Activated CD4-positive, CD25-positive, alpha-beta regulatory T cell (primary cell): Measurements from ENCODE around the gene DCHS2.

Source experiments
- DNase-seq, 4 experiments: peaks; one replicate each; lab custom pipeline; 2025; lab: John Stamatoyannopoulos, UW

Gene DCHS2

DNA sequence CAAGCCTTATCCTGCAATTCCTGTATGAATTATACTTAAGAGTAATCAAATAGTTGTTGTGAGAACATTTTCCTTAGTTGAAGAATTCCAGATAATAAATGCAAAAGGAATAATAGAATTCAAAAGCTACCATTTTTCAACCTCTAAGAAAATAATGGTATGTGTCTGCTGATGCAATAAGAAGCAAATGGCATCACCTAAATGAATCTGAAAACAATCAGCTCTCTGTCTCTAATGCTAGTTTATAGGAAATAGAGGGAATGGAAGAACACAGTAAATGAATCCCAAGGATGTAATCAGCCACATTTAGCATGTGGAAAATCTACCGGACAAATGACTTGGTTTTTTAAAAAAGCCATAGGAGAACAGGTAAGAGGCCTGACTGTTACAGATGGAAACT is 115.1 kb downstream of the DCHS2 start:
- DNase-seq, result no peak

GRCh38 chr4:154368060-154368459 is 123.5 kb downstream of the DCHS2 start:
- DNase-seq, result no peak

GRCh38 chr4:154367659-154368058 is 123.9 kb downstream of the DCHS2 start:
- DNase-seq, result no peak

DNA sequence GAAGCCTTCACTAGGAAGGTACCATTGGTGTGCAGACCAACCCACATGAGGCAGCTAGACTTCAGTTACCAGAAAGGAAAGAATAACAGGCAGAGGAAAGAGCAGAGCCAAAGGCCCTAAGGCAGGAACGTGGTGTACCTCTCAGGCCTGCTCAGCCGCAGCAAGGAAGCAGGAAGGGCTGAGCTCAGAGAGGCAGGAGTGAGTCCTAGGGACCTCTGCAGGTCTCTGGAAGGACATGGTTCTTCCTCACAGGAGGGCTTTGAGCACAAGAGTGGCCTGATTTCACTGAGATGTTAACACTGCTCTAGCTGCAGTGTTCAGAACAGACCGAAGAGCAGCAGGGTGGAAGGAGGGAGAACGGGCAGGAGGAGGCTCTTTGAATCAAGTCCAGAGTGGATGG is 124.6 kb downstream of the DCHS2 start:
- DNase-seq, result no peak

- DNase-seq, result no peak
Measured at GRCh38 chr4:154364066-154364845, 127.3 kb downstream of the DCHS2 start.

DNA sequence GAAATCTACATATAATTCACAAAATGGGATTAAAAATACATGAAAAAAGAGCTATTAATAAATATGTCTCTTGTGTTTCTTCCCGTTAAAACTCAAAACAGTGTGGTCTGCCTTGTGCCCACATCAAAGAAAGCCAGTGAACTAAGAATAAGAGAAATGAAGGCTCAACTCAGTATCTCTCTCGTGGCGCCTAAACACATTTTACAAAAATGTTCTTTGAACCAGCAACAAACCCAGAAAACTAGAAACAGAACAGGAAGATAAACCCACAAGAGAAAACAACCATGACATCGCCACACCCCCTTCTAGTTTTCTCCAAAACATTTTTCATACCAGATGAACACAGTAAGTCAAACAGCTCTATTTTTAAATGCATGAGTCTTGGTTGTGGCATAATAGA is 130.1 kb downstream of the DCHS2 start:
- no peak for DNase-seq

DNA sequence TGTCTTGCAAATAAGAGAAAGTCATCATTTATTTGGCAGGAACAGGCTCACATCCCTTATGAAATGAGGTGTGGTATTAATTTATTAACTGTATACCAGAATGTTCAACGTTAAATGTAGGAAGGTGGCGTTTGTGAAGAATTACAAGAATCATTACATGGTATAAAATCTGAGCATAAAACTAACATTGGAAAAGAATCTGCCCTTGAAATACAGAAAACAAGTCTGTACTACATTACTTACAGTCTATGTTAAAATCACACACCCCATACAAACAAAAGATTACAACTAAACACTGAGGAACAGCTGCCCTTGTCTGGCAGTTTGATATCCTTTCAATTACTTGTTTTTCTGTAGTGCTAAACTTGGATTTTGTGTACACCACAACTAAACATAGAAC is 131.1 kb downstream of the DCHS2 start:
- no peak for DNase-seq

- no peak for DNase-seq
Measured at GRCh38 chr4:154354883-154355282, 136.7 kb downstream of the DCHS2 start.

DNA sequence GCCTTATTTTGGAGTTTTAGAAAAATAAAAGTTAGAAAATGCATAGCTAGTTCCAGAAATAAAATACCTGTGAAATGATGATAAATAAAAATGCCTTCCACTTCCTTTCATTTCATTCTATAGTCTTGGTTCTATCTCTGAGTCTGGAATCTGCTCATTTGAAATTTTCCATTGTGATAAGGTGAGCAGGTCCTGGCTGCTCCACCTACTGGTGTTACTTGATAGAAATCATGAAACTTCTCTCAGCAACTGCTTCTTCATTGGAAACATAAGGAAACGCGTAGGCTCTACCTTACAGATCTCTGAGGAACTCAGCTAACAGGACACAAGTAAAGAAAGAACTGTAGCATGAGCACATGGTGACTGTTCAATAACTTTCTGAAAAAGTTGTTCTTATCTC is 141.8 kb downstream of the DCHS2 start:
- DNase-seq, result no peak

- DNase-seq, result no peak
Measured at GRCh38 chr4:154348657-154349056, 142.9 kb downstream of the DCHS2 start.

DNA sequence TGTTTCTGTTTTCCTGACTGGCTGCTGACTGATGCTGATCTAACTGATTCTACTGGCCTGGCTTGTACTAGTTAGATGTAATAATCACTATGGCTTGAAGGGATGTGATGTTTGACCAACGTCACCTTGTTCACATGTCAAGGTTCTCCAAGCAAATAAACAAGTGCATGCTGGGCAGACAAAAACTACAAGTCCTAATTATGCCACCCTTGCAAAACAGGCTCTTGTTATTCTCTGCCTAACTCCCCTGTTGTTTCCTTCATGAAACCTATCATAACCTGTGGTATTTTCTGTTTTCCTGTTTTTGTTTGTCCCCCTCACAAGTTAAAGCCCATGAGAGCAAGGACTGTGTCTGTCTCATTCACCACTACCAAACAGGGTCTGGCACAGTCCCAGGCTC is 146.2 kb downstream of the DCHS2 start:
- no peak for DNase-seq

GRCh38 chr4:154344686-154345085 is 146.9 kb downstream of the DCHS2 start:
- no peak for DNase-seq

DNA sequence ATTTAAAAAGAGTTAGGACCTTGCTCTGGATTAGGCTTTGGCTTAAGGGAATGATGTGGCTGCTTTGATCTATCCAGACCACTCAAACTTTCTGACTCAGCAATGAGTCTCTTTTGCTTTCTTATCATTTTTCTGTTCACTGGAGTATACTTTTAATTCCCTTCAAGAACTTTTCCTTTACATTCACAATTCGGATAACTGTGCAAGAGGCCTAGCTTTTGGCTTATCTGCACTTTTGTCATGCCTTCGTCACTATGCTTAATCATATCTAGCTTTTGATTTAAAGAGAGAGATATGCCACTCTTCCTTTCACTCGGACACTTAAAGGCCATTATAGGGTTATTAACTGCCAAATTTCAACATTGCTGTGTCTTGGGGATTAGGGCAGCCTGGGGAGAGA is 147.9 kb downstream of the DCHS2 start:
- no peak for DNase-seq

DNA sequence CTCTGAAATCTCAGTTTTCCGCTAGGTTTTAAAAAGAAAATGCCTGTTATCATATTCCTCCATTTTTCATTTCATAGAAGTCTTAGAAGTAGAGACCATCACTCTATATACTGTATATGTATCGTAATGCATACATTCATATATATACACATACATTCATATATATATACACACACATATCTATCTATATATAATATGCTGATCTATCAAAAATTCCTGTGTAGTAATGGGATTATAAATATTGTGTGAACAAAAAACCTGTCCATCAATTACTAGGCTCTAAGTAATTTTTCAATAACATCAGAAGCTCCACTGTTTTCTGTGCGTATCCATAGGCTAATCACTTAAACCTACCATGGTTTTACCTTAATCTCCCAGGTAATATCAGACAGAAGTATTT is 150.2 kb downstream of the DCHS2 start:
- no peak for DNase-seq

- DNase-seq, result no peak
Measured at GRCh38 chr4:154335588-154335987, 156.0 kb downstream of the DCHS2 start.

DNA sequence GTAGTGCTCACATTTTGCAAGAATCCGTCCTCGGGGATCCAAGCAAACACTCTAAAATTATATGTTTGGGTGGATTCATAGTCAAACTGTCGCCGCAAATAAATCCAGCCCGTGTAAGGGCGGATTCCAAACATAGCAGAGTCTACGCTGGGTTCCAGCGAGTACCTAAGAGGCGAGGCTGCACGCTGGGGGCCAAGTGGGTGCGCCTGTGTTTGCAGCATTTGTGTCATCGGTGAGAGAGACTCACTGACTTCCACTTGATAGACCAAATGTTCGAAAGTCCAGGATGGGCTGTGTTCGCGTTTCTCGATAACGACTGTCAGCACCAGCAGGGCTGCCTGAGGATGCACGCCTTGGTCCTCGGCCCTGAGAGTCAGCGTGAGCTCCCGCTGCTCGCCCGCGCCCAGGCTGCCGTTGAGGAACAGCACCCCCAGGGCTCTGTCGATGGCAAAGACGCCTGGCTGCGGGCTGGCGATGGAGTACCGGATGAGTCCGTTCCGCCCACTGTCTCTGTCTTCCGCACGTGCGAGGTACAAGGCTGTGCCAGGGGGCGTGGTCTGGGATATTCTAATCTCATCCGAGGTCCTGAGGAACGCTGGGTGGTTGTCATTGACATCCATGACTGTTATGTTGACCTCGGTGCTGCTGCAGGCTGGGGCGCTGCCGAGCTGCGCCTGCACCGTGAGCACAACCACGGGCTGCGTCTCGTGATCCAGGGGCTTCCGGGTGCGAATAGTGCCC is 158.7 kb downstream of the DCHS2 start:
- DNase-seq, result peak; percentile 3 to 21 (median 6)

DNA sequence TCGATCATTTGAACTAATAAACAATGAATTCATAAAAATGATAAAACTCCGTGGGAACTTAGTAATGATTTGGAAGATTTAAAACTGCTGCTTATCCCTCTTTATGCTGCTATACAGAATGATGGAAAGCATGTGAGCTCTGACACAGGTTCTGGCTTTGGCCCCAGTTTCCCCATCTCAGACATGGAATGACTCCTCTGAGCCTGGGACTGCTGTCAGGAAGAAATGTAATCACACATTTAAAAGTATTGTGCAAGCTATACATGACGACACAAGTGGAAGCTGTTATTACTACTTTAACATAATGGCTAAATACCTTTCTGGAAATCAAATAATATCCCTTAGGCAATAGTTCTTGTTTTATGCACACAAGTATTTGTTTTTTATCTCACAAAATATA is 161.7 kb downstream of the DCHS2 start:
- DNase-seq, result no peak

- DNase-seq, result no peak
Measured at GRCh38 chr4:154329268-154329868, 162.2 kb downstream of the DCHS2 start.

- no peak for DNase-seq
Measured at GRCh38 chr4:154328030-154328429, 163.6 kb downstream of the DCHS2 start.

DNA sequence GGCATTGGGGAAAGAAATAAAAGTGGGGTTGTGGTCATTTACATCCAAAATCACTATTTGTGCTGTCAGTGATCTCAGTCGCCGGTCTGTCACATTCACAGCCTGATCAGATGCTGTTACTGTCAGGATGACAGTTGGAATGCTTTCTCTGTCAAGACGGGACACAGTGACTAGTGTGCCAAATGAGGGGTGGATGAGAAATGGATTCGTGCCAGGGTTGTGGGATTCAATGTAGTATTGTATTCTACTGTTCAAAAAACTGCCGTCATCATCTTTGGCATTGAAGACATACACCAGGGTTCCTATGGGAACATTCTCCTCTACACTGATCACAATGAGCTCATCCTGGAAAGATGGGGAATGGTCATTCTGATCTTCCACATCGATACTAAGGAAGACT is 171.1 kb downstream of the DCHS2 start:
- no peak for DNase-seq

DNA sequence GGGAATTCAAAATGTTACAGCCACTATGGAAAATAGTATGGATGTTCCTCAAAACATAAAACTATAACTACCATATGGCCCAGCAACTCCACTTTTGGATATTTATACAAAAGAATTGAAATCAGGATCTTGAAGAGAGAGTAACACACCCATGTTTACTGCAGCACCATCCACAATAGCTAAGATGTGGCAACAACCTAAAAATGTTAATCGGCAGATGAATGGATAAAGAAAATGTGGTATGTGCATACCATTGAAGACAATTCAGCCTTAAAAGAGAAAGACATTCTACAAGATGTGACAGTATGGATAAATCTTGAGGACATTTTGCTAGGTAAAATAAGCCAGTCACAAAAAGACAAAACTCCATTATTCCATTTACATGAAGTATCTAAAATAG is 171.9 kb downstream of the DCHS2 start:
- no peak for DNase-seq

GRCh38 chr4:154317201-154317999 is 174.2 kb downstream of the DCHS2 start:
- no peak for DNase-seq
